GM18511 (cell line): ENCODE results near the gene GPR85.
"Not testable (repeated sequence)": the region's sequence is repeated elsewhere in the genome, so short reads cannot be mapped to it uniquely, and the experiment has no call there.

ENCODE experiments used
- ATAC-seq: cut with Tn5 transposase; IDR thresholded peaks from one replicate; pipeline ENCODE4 v1.9.1; 2021; ENCODE audit warnings: mild to moderate bottlenecking, moderate library complexity; ENCODE audit not compliant: unreplicated experiment

GPR85 gene

GRCh38 chr7:113086431-113086888 lies at the start of gene GPR85:
Gene GPR85 (minus strand): TSS chr7:113086827. CDS start chr7:113084721, 2,106 bp downstream.
- ATAC-seq = peak; percentile 79

GRCh38 chr7:113134025-113134424 lies 47.4 kb upstream of the GPR85 start:
- no peak for ATAC-seq

- ATAC-seq = no peak
These were observed 44.7 kb upstream of the GPR85 start for GRCh38 chr7:113131367-113131766.

GRCh38 chr7:113128031-113128430 lies 41.4 kb upstream of the GPR85 start:
- no peak for ATAC-seq

GRCh38 chr7:113125728-113126127 lies 39.1 kb upstream of the GPR85 start:
- ATAC-seq = no peak

- ATAC-seq = no peak
These were observed 36.1 kb upstream of the GPR85 start for GRCh38 chr7:113122744-113123143.

- ATAC-seq = no peak
These were observed 34.0 kb upstream of the GPR85 start for GRCh38 chr7:113120647-113121046.

GRCh38 chr7:113119429-113119828 lies 32.8 kb upstream of the GPR85 start:
- ATAC-seq = no peak

GRCh38 chr7:113118074-113118959 lies 31.7 kb upstream of the GPR85 start, which contains the start of gene SMIM30:
Gene SMIM30 (minus strand): TSS chr7:113118554. CDS start chr7:113117578, 976 bp downstream.
- peak; percentile 98 for ATAC-seq

GRCh38 chr7:113117374-113117774 lies 30.7 kb upstream of the GPR85 start:
- ATAC-seq = not testable (repeated sequence)

- ATAC-seq = peak; percentile 42
These were observed 27.3 kb upstream of the GPR85 start for GRCh38 chr7:113113912-113114311.

GRCh38 chr7:113109718-113110117 lies 23.1 kb upstream of the GPR85 start:
- ATAC-seq = no peak

GRCh38 chr7:113100121-113100603 lies 13.5 kb upstream of the GPR85 start:
- peak; percentile 51 for ATAC-seq

GRCh38 chr7:113099284-113099919 lies 12.8 kb upstream of the GPR85 start:
- no peak for ATAC-seq

- ATAC-seq = peak; percentile 65
These were observed 8.1 kb upstream of the GPR85 start for GRCh38 chr7:113094517-113095249.

GRCh38 chr7:113093561-113093960 lies 6.9 kb upstream of the GPR85 start:
- ATAC-seq = peak; percentile 54

- ATAC-seq = no peak
These were observed 6.1 kb upstream of the GPR85 start for GRCh38 chr7:113092762-113093161.

- ATAC-seq = no peak
These were observed 708 bp upstream of the GPR85 start for GRCh38 chr7:113087071-113087998.

GRCh38 chr7:113085781-113086390 lies 741 bp downstream of the GPR85 start:
- ATAC-seq = peak; percentile 23
